NB4 (cell line): Measurements from ENCODE around the gene PLEKHM2.

ENCODE experiments used
- DNase-seq: peaks from one replicate; pipeline ENCODE4 v3.0.0; 2010; ENCODE audit warnings: low read depth
- H3K4me3 ChIP-seq: one replicate; pipeline ENCODE4 v1.5.1; 2011; ENCODE audit warnings: mild to moderate bottlenecking, low read depth, low read length, moderate library complexity
- CTCF ChIP-seq: IDR thresholded peaks from one replicate; pipeline ENCODE4 v1.5.1; 2012; ENCODE audit warnings: low read depth, low read length
- MAX ChIP-seq: IDR thresholded peaks from 2 replicates; pipeline ENCODE4 v1.6.1; 2011; ENCODE audit warnings: low read depth, low read length
- MYC ChIP-seq: IDR thresholded peaks from 2 replicates; pipeline ENCODE4 v1.6.1; 2011; ENCODE audit warnings: low read depth, low read length
- POLR2A ChIP-seq: IDR thresholded peaks from 2 replicates; pipeline ENCODE4 v1.6.1; 2011; ENCODE audit warnings: mild to moderate bottlenecking; ENCODE audit not compliant: insufficient read length; ENCODE audit errors: extremely low read depth

Gene PLEKHM2

GRCh38 chr1:15683345-15684039, 628 bp upstream of the PLEKHM2 start:
- peak overlapping the region; percentile 64 for H3K4me3 ChIP-seq
- no peak for TF ChIP-seq POLR2A
- no peak for DNase-seq

- TF ChIP-seq MAX = no peak
- no peak for TF ChIP-seq POLR2A
- TF ChIP-seq MYC = no peak; the same call in 1 of the 2 replicates
- TF ChIP-seq CTCF = no peak
- peak overlapping the region; percentile 70 for H3K4me3 ChIP-seq
- peak; percentile 59 for DNase-seq
These were observed 560 bp downstream of the PLEKHM2 start for GRCh38 chr1:15684468-15685291.

DNA sequence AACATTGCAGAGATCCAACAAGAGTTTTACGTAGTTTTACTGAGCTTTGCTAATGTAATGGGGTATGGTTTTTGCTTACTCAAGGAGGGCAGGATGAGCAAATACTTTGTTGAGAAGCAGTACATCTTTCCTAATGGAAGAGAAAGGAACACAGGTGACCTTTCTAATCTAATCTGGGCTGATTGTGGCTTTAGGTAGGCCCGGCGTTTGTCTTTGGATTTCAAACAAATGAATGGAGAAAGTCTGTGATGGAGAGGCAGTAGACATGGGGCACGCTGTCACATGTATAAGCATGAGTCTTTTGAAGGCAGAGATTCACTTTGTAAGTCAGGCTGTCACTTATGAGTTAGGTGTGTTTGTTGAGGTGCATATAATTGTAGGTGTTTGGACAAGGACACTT, 1.7 kb downstream of the PLEKHM2 start:
- no peak overlapping the region for H3K4me3 ChIP-seq
- no peak for TF ChIP-seq CTCF
- no peak for DNase-seq

- TF ChIP-seq MAX (no peak), MYC (no peak), CTCF (no peak), POLR2A (no peak)
- H3K4me3 ChIP-seq = no peak overlapping the region
- peak; percentile 57 for DNase-seq
These were observed 3.3 kb downstream of the PLEKHM2 start for GRCh38 chr1:15687446-15687845.

DNA sequence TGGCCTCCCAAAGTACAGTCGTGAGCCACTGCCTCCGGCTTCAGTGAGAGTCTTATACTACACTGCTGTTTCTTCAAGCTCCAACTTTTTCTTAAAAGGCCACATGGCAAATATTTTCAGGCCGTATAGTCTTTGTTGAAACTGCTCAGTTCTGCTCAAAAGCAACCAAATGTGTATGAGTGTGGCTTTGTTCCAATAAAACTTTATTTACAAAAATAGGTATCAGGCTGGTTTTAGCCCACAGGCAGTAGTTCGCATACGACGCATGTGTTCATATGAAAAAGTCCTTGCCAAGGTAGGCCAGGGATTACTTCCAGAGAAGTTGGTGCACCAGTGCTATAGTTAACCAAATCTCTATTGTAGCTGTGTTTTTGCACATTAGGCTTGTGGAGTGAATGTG, 6.2 kb downstream of the PLEKHM2 start:
- H3K4me3 ChIP-seq = no peak overlapping the region
- no peak for TF ChIP-seq MAX
- no peak for TF ChIP-seq CTCF
- TF ChIP-seq POLR2A = no peak
- TF ChIP-seq MYC = no peak
- DNase-seq = no peak

- DNase-seq = no peak
- no peak overlapping the region for H3K4me3 ChIP-seq
- no peak for TF ChIP-seq MAX
- no peak for TF ChIP-seq POLR2A
- no peak for TF ChIP-seq CTCF
- no peak for TF ChIP-seq MYC
These were observed 7.4 kb downstream of the PLEKHM2 start for GRCh38 chr1:15691434-15692032.
